K562 (cell line): ENCODE results near the gene TYW1B. TPM values are rescaled to one million over a fixed set of nuclear protein-coding genes. Genes with fewer than 3 reads are reported as not detected.
"Not testable (repeated sequence)": the region's sequence is repeated elsewhere in the genome, so short reads cannot be mapped to it uniquely, and the experiment has no call there.

Experiments used
- ATAC-seq: fragments of 200-7000 bp; cut with Tn5 transposase; 3 replicates; pipeline ENCODE4 v1.9.1; 2020; ENCODE audit warnings: moderate library complexity
- BruUV-seq: library from RNA; stranded (reverse); fragments of 400-500 nt; replicated peaks from 2 replicates; lab custom pipeline; 2021; lab: Mats Ljungman, UMichigan
- CTCF ChIA-PET: fragments of 300-600 bp; formaldehyde crosslinking; extraction: SDS; loops from one replicate; lab custom pipeline; 2021; ENCODE audit warnings: low intra/inter-chr PET ratio; lab: Yijun Ruan, JAX
- POLR2A ChIA-PET: fragments of 300-600, 350-650 bp; sonication (Branson Sonifier 250); formaldehyde crosslinking; extraction: SDS; loops from one replicate; lab custom pipeline; 2021; ENCODE audit warnings: antibody characterized with exemption, inconsistent platforms; lab: Yijun Ruan, JAX
- DNase-seq, 4 experiments: peaks; one replicate each; pipeline versions ENCODE4 v3.0.0 to v3.0.0-alpha.2; 2011 to 2018; ENCODE audit warnings: low spot score in 3 of 4, mixed read lengths in 3 of 4; ENCODE audit errors: extremely low read depth in 1 of 4
- FAIRE-seq: peaks from 2 replicates; lab custom pipeline; 2011; peaks lifted over from hg19 to GRCh38; lab: Jason Lieb, UNC
- H2AFZ ChIP-seq: 2 replicates; pipeline ENCODE4 v1.6.0; 2011; ENCODE audit warnings: low read depth, low read length, control low read depth, inconsistent platforms
- H3K27ac ChIP-seq: fragments of 200-600 bp; 3 replicates; pipeline ENCODE4 v1.8.0; 2011; ENCODE audit warnings: low read depth, mild to moderate bottlenecking, control low read depth, inconsistent platforms, low read length, moderate library complexity, mixed read lengths; ENCODE audit errors: extremely low read depth
- H3K27me3 ChIP-seq, 2 experiments: fragments of 300-600 bp in 1 of 2; 2 replicates in 1 of 2; 3 replicates in 1 of 2; pipeline versions ENCODE4 v1.6.0 to v1.8.0; 2011; ENCODE audit warnings: inconsistent platforms in 2 of 2, low read length in 2 of 2, mild to moderate bottlenecking in 1 of 2, mixed read lengths in 1 of 2, moderate library complexity in 1 of 2; ENCODE audit not compliant: control insufficient read depth in 2 of 2, insufficient read depth in 2 of 2
- H3K36me3 ChIP-seq: fragments of 300-600 bp; 3 replicates; pipeline ENCODE4 v1.8.0; 2011; ENCODE audit warnings: mild to moderate bottlenecking, low read length, inconsistent platforms; ENCODE audit not compliant: control insufficient read depth, insufficient read depth
- H3K4me1 ChIP-seq, 2 experiments: fragments of 200-600 bp in 1 of 2; replicated peaks in 1 of 2; 2 replicates in 1 of 2; 3 replicates in 1 of 2; pipeline versions ENCODE4 v1.5.1 to v1.8.0; 2011; ENCODE audit warnings: inconsistent platforms in 2 of 2, low read length in 2 of 2, mild to moderate bottlenecking in 1 of 2, mixed read lengths in 1 of 2, moderate library complexity in 1 of 2; ENCODE audit not compliant: control insufficient read depth in 2 of 2, insufficient read depth in 2 of 2
- H3K4me2 ChIP-seq: 2 replicates; pipeline ENCODE4 v1.6.1; 2011; ENCODE audit warnings: low read length, control low read depth, inconsistent platforms, mixed read lengths; ENCODE audit not compliant: insufficient read depth
- H3K4me3 ChIP-seq: fragments of 200-600 bp; sonication (generic), shearing (Covaris generic); 2 replicates; pipeline ENCODE4 v1.5.1; 2016; ENCODE audit warnings: control low read depth, inconsistent platforms
- H3K79me2 ChIP-seq: fragments of 200-600 bp; 3 replicates; pipeline ENCODE4 v1.8.0; 2011; ENCODE audit warnings: low read length, inconsistent platforms; ENCODE audit not compliant: control insufficient read depth, insufficient read depth
- H3K9ac ChIP-seq, 2 experiments: 2 replicates each; pipeline versions ENCODE4 v1.6.0 to v1.6.1; 2011; ENCODE audit warnings: low read depth in 2 of 2, low read length in 2 of 2, control low read depth in 1 of 2, inconsistent platforms in 1 of 2, mild to moderate bottlenecking in 1 of 2, mixed read lengths in 1 of 2; ENCODE audit not compliant: insufficient read depth in 1 of 2
- H3K9me1 ChIP-seq: one replicate; pipeline ENCODE4 v1.6.0; 2011; ENCODE audit warnings: inconsistent platforms, mild to moderate bottlenecking, low read length, moderate library complexity; ENCODE audit not compliant: control insufficient read depth, insufficient read depth
- H3K9me3 ChIP-seq: replicated peaks from 2 replicates; pipeline ENCODE4 v1.5.1; 2011; ENCODE audit warnings: low read depth, low read length, inconsistent platforms; ENCODE audit not compliant: control insufficient read depth, insufficient read depth
- H4K20me1 ChIP-seq: replicated peaks from 2 replicates; pipeline ENCODE4 v1.6.1; 2011; ENCODE audit warnings: low read length, inconsistent platforms, mixed read lengths; ENCODE audit not compliant: control insufficient read depth, insufficient read depth
- C11orf30 ChIP-seq: fragments of 450-650 bp; IDR thresholded peaks from 2 replicates; pipeline ENCODE4 v1.6.1; 2016; ENCODE audit warnings: low read depth, mild to moderate bottlenecking
- ELF1 ChIP-seq: fragments of 200-800 bp; sonication (Bioruptor generic); IDR thresholded peaks from 2 replicates; pipeline ENCODE4 v1.6.1; 2016; ENCODE audit warnings: missing genetic modification characterization, missing compliant biosample characterization
- MAFF ChIP-seq: IDR thresholded peaks from 2 replicates; pipeline ENCODE4 v1.6.1; 2012; ENCODE audit warnings: low read length, improper control_type of control experiment
- MAFG ChIP-seq: fragments of 450-650 bp; conservative IDR thresholded peaks from 2 replicates; pipeline ENCODE4 v1.6.1; 2016; ENCODE audit warnings: missing genetic modification characterization, missing compliant biosample characterization
- MAFK ChIP-seq: IDR thresholded peaks from 2 replicates; pipeline ENCODE4 v1.6.1; 2011; ENCODE audit warnings: low read length, improper control_type of control experiment
- MLLT1 ChIP-seq, 2 experiments: fragments of 450-650 bp; IDR thresholded peaks; 2 replicates each; pipeline ENCODE4 v1.6.1; 2016
- ZBTB17 ChIP-seq: fragments of 450-650 bp; formaldehyde crosslinking; IDR thresholded peaks from 2 replicates; pipeline ENCODE4 v1.4.0; 2020; ENCODE audit warnings: mild to moderate bottlenecking
- ZMIZ1 ChIP-seq, 2 experiments: fragments of 150-350 bp in 1 of 2; IDR thresholded peaks; 2 replicates each; pipeline ENCODE4 v1.6.1; 2012 to 2016; ENCODE audit warnings: low read depth in 2 of 2, low read length in 2 of 2, mild to moderate bottlenecking in 1 of 2, moderate library complexity in 1 of 2
- ZNF316 ChIP-seq: fragments of 450-650 bp; IDR thresholded peaks from 2 replicates; pipeline ENCODE4 v1.6.1; 2016
- WGBS: fragments of 100-300 bp; shearing (Covaris generic); methylation state at CpG from one replicate; pipeline ENCODE4 v1.1.6; 2016; ENCODE audit warnings: low coverage, mixed read lengths; ENCODE audit not compliant: insufficient coverage; ENCODE audit errors: missing lambda C conversion rate; 5-methylcytosine and 5-hydroxymethylcytosine counted together
- in situ Hi-C: fragments of 300-500 bp; cut with MboI; formaldehyde crosslinking; loops from 4 replicates; pipeline ENCODE4 v1.15.0; 2018; ENCODE audit warnings: inconsistent platforms, mixed read lengths
- intact Hi-C: fragments of 100-400 bp; cut with micrococcal nuclease; formaldehyde crosslinking; loops from 2 replicates; pipeline ENCODE4 v1.14.2; 2022
- polyA plus RNA-seq, 8 experiments: library from polyadenylated mRNA; depleted of rRNA in 4 of 8; stranded (reverse) in 5 of 8; unstranded in 3 of 8; fragments of >200 nt; fragmentation: Nextera tagmentation in 2 of 8; fragmentation: Illumina TruSeq in 1 of 8; extraction: Ambion mirVana in 2 of 8; extraction: Trizol in 1 of 8; gene quantifications; 2 replicates each; pipeline versions ENCODE4 v1.2.1 to v1.2.3, GENCODE V29; 2011 to 2014; ENCODE audit warnings: inconsistent platforms in 1 of 8, missing spikeins in 1 of 8
- total RNA-seq, 7 experiments: library from RNA; depleted of rRNA in 6 of 7; stranded (reverse); fragments of >200 nt in 6 of 7; fragmentation: Illumina TruSeq in 2 of 7; extraction: Trizol in 2 of 7; gene quantifications; 2 replicates each; pipeline versions ENCODE4 v1.2.1 to v1.2.3, GENCODE V29; 2011 to 2021; ENCODE audit warnings: low replicate concordance in 1 of 7

TYW1B gene
- total and polyA plus RNA-seq, 9 of the 15 experiments (the other 6 are each of a cell fraction or from before 2014, with no cell fraction given): 5.8 to 14.7 (median 9.8) TPM

GRCh38 chr7:72700548-72700947, 127.5 kb downstream of the TYW1B start:
- POLR2A ChIA-PET, BruUV-seq, H3K27me3 ChIP-seq, intact Hi-C loops, in situ Hi-C loops, H4K20me1 ChIP-seq, DNase-seq, H3K4me3 ChIP-seq, H3K9ac ChIP-seq, H3K36me3 ChIP-seq, H3K4me2 ChIP-seq, ATAC-seq, H3K27ac ChIP-seq, CTCF ChIA-PET, H3K4me1 ChIP-seq, FAIRE-seq, H3K79me2 ChIP-seq, H2AFZ ChIP-seq, H3K9me1 ChIP-seq, H3K9me3 ChIP-seq: not testable (repeated sequence)
- peak; percentile 92 for TF ChIP-seq MAFF
- TF ChIP-seq MAFG (tag): peak; percentile 88
- TF ChIP-seq MAFK: peak; percentile 91
- peak; percentile 89 for TF ChIP-seq C11orf30
- peak; percentile 93 for TF ChIP-seq ZNF316
- 69% methylated on average over 1 of the region's 1 CpG for WGBS

GRCh38 chr7:72697066-72697465, 130.9 kb downstream of the TYW1B start:
- ATAC-seq: peak; percentile 84
- peak in 1 of 2 experiments; percentile 97; a peak in 2 of 4 replicates for TF ChIP-seq MLLT1 (IDR thresholded peaks at IDR 0.05)
- peak; percentile 87 for TF ChIP-seq ZBTB17 (CRISPR knock-in tag)
- TF ChIP-seq ZMIZ1 (IDR thresholded peaks at IDR 0.05; ENCODE audit: low read depth in 2 of 2, low read length in 2 of 2): peak in 1 of 2 experiments; percentile 72; a peak in 2 of 4 replicates
- peak; percentile 20; the same call in 1 of the 2 replicates for TF ChIP-seq ELF1 (tag)
- TF ChIP-seq, all 486 proteins: peak for 4; not testable (repeated sequence) for 482
- H3K9me1 ChIP-seq, POLR2A ChIA-PET, CTCF ChIA-PET, H3K4me3 ChIP-seq, H3K27me3 ChIP-seq, H3K9ac ChIP-seq, H3K27ac ChIP-seq, in situ Hi-C loops, BruUV-seq, intact Hi-C loops, H2AFZ ChIP-seq, H3K9me3 ChIP-seq, H3K4me2 ChIP-seq, H3K36me3 ChIP-seq, H4K20me1 ChIP-seq, H3K4me1 ChIP-seq, H3K79me2 ChIP-seq, DNase-seq: not testable (repeated sequence)
- FAIRE-seq: peak; percentile 85
- WGBS: 33% methylated on average over 1 of the region's 1 CpG
